Omental fat pad (tissue), 4 donors: ENCODE measurements around the gene FBXW7. TPM values are rescaled to one million over a fixed set of nuclear protein-coding genes. Genes with fewer than 3 reads are reported as not detected.

Experiments used
- ATAC-seq: fragments of 150-250 bp; one replicate; pipeline ENCODE4 v1.9.1; 2016; ENCODE audit warnings: mild to moderate bottlenecking, moderate library complexity; ENCODE audit not compliant: low FRiP score
- DNase-seq: peaks from one replicate; pipeline ENCODE4 v3.0.0-alpha.2; 2019; ENCODE audit warnings: low spot score
- CTCF ChIP-seq, 3 donors: fragments of 450-650 bp; IDR thresholded peaks; one replicate each; pipeline ENCODE4 v1.5.1; 2016 to 2017; ENCODE audit warnings: antibody characterized with exemption in 3 of 3, mild to moderate bottlenecking in 3 of 3, moderate library complexity in 2 of 3
- total RNA-seq, 4 donors: library from RNA; depleted of rRNA; stranded (reverse); fragments of >200 nt; gene quantifications; one replicate each; pipeline ENCODE4 v1.1.0, GENCODE V29; 2016

Gene FBXW7
- total RNA-seq, 4 donors from 2014 or later: 44.3 to 62.0 (median 49.9) TPM

- ATAC-seq: peak; percentile 17
- no peak for DNase-seq
- TF ChIP-seq CTCF (IDR thresholded peaks at IDR 0.05): no peak
Observed at GRCh38 chr4:152535360-152535902, 461 bp downstream of the FBXW7 start.

- TF ChIP-seq CTCF (IDR thresholded peaks at IDR 0.05): no peak
- ATAC-seq: no peak
- DNase-seq: no peak
Observed at GRCh38 chr4:152534541-152535359, 1.1 kb downstream of the FBXW7 start.

GRCh38 chr4:152531479-152531878, 4.4 kb downstream of the FBXW7 start:
- no peak for TF ChIP-seq CTCF (IDR thresholded peaks at IDR 0.05)
- ATAC-seq (no peak), DNase-seq (no peak)

- ATAC-seq (no peak), DNase-seq (no peak)
- TF ChIP-seq CTCF (IDR thresholded peaks at IDR 0.05): no peak
Observed at GRCh38 chr4:152530600-152530999, 5.3 kb downstream of the FBXW7 start.

- DNase-seq (no peak), ATAC-seq (no peak)
- no peak for TF ChIP-seq CTCF (IDR thresholded peaks at IDR 0.05)
Observed at GRCh38 chr4:152529880-152530279, 6.0 kb downstream of the FBXW7 start.

GRCh38 chr4:152528060-152528459, 7.8 kb downstream of the FBXW7 start:
- ATAC-seq: no peak
- no peak for DNase-seq
- TF ChIP-seq CTCF (IDR thresholded peaks at IDR 0.05): no peak

GRCh38 chr4:152525878-152526277, 10.0 kb downstream of the FBXW7 start:
- TF ChIP-seq CTCF (IDR thresholded peaks at IDR 0.05): no peak
- ATAC-seq: no peak
- DNase-seq: no peak
